ENCODE results near the gene JMJD8. TPM values are rescaled to one million over a fixed set of nuclear protein-coding genes. Genes with fewer than 3 reads are reported as not detected.

JMJD8 gene
- total and polyA plus RNA-seq, 2 experiments from 2014 or later = 48.5 to 82.5 TPM

- no peak for TF ChIP-seq ZNF462 (CRISPR knock-in tag; IDR thresholded peaks at IDR 0.05)
- TF ChIP-seq POLR2AphosphoS5 (IDR thresholded peaks at IDR 0.05; ENCODE audit: low read depth) = no peak
- TF ChIP-seq EZH2phosphoT487 (IDR thresholded peaks at IDR 0.05; ENCODE audit: unreplicated experiment) = no peak
Measured at GRCh38 chr16:725463-726187, 41.5 kb upstream of the JMJD8 start (continued).

GRCh38 chr16:725041-725376, 40.9 kb upstream of the JMJD8 start:
- H3F3A ChIP-seq (replicated peaks; ENCODE audit: low read depth) = peaks cover 12% of the 10 kb centered on the region
- Mint-ChIP-seq H3K4me3 (no peak overlapping the region), H3K4me1 (peaks cover 3% of the 10 kb centered on the region; the same call in 1 of the 3 replicates), H3K9me3 (no peaks in the 10 kb centered on the region), H3K36me3 (ENCODE audit: low read depth) (no peaks in the 10 kb centered on the region), H3K27me3 (ENCODE audit: insufficient read depth, low read depth, poor library complexity) (peaks cover 24% of the 10 kb centered on the region), H3K27ac (no peak overlapping the region)
- no peaks in the 10 kb centered on the region for H3K79me2 ChIP-seq (replicated peaks; ENCODE audit: insufficient read depth)
- H3K9me2 ChIP-seq (ENCODE audit: insufficient read depth) = no peaks in the 10 kb centered on the region
- peaks cover 14% of the 10 kb centered on the region; the same call in 1 of the 2 replicates for H3K27me3 ChIP-seq (ENCODE audit: insufficient read depth)
- H3K4me3 ChIP-seq = no peak overlapping the region
- no peak for TF ChIP-seq EZH2phosphoT487 (IDR thresholded peaks at IDR 0.05; ENCODE audit: unreplicated experiment)
- no peak for TF ChIP-seq REST (IDR thresholded peaks at IDR 0.05; ENCODE audit: unreplicated experiment)
- TF ChIP-seq CTCF (conservative IDR thresholded peaks at IDR 0.05; ENCODE audit: low read depth in 2 of 2) = no peak
- TF ChIP-seq JUNB (IDR thresholded peaks at IDR 0.05; ENCODE audit: unreplicated experiment) = no peak
- TF ChIP-seq EZH2 (IDR thresholded peaks at IDR 0.05; ENCODE audit: low read depth, unreplicated experiment) = no peak
- TF ChIP-seq POLR2AphosphoS5 (IDR thresholded peaks at IDR 0.05; ENCODE audit: low read depth) = no peak
- no peak for TF ChIP-seq ETS1 (IDR thresholded peaks at IDR 0.05)
- TF ChIP-seq ZNF331 (CRISPR knock-in tag; IDR thresholded peaks at IDR 0.05; ENCODE audit: low read depth) = no peak
- TF ChIP-seq ZNF114 (CRISPR knock-in tag; IDR thresholded peaks at IDR 0.05) = no peak
- no peak for TF ChIP-seq CREB1 (CRISPR knock-in tag; IDR thresholded peaks at IDR 0.05; ENCODE audit: low read depth)
- no peak for TF ChIP-seq STAT1 (IDR thresholded peaks at IDR 0.05; ENCODE audit: unreplicated experiment)
- ATAC-seq (no peak), DNase-seq (ENCODE audit: low spot score) (no peak)
- H3K36me3 ChIP-seq (ENCODE audit: insufficient read depth) = no peaks in the 10 kb centered on the region
- no peaks in the 10 kb centered on the region for H4K20me1 ChIP-seq (replicated peaks; ENCODE audit: insufficient read depth)
- no peak overlapping the region for H3K27ac ChIP-seq (ENCODE audit: low read depth)
- no peak overlapping the region for H2AFZ ChIP-seq
- peaks cover 4% of the 10 kb centered on the region; the same call in 1 of the 2 replicates for H3K4me1 ChIP-seq (ENCODE audit: insufficient read depth)
- H3K4me2 ChIP-seq = no peak overlapping the region
